A673 (cell line): Measurements from ENCODE around the gene ROR1.

Experiments used
- EZH2 ChIP-seq: fragments of 200-600 bp; sonication (generic); IDR thresholded peaks from 2 replicates; pipeline ENCODE4 v1.6.1; 2017; ENCODE audit warnings: borderline replicate concordance, low read depth, mild to moderate bottlenecking, mixed read lengths, antibody characterized with exemption, low read length; ENCODE audit not compliant: poor library complexity, severe bottlenecking
- TF ChIP-seq, protein P1 (sequence below): fragments of 300-800, 200-600 bp; sonication (generic); conservative IDR thresholded peaks from 2 replicates; pipeline ENCODE4 v1.5.1; 2017; ENCODE audit warnings: low read depth, mild to moderate bottlenecking, antibody characterized with exemption, low read length, moderate library complexity, mixed read lengths

DNA sequence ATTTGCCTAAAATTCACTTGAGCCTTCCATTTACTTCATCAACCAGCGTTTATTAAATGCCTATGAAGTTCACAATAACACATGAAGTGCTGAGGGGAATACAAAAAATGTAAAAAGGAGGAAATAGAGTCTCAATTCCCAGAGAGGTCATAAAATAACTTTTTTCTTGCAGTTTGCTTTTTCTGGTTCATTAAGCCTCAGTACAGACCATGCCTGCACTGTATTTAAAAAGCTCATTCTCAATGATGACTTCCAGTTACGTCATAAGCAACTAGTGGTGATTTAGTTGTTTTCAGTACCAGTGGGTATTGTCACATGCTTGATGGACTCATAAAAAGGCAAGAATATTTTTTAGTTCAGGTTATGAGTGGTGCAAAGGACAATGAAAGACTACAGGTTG, 269.5 kb downstream of the ROR1 start:
- TF ChIP-seq, protein P1, sequence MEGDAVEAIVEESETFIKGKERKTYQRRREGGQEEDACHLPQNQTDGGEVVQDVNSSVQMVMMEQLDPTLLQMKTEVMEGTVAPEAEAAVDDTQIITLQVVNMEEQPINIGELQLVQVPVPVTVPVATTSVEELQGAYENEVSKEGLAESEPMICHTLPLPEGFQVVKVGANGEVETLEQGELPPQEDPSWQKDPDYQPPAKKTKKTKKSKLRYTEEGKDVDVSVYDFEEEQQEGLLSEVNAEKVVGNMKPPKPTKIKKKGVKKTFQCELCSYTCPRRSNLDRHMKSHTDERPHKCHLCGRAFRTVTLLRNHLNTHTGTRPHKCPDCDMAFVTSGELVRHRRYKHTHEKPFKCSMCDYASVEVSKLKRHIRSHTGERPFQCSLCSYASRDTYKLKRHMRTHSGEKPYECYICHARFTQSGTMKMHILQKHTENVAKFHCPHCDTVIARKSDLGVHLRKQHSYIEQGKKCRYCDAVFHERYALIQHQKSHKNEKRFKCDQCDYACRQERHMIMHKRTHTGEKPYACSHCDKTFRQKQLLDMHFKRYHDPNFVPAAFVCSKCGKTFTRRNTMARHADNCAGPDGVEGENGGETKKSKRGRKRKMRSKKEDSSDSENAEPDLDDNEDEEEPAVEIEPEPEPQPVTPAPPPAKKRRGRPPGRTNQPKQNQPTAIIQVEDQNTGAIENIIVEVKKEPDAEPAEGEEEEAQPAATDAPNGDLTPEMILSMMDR = no peak
- TF ChIP-seq EZH2 = no peak
